HepG2 (cell line): ENCODE results near the gene AKT3. TPM values are rescaled to one million over a fixed set of nuclear protein-coding genes. Genes with fewer than 3 reads are reported as not detected.

Experiments
- CREM ChIP-seq, 2 experiments: sonication (generic) in 1 of 2; formaldehyde crosslinking in 1 of 2; IDR thresholded peaks; 2 replicates each; pipeline versions ENCODE4 v1.4.0 to v1.6.1; 2016 to 2020; ENCODE audit warnings: antibody characterized with exemption in 1 of 2, mild to moderate bottlenecking in 1 of 2, missing genetic modification reagents in 1 of 2
- FIP1L1 ChIP-seq: fragments of 200-400 bp; formaldehyde crosslinking; IDR thresholded peaks from 2 replicates; pipeline ENCODE4 v1.6.1; 2018; ENCODE audit warnings: low read depth, mild to moderate bottlenecking, low read length, moderate library complexity, borderline replicate concordance; ENCODE audit not compliant: insufficient read depth
- ISL2 ChIP-seq: sonication (generic); formaldehyde crosslinking; IDR thresholded peaks from 2 replicates; pipeline ENCODE4 v1.5.0; 2020; ENCODE audit warnings: missing genetic modification reagents
- PTBP1 ChIP-seq: fragments of 200-400 bp; formaldehyde crosslinking; IDR thresholded peaks from 2 replicates; pipeline ENCODE4 v1.6.1; 2018; ENCODE audit warnings: low read length, low read depth; ENCODE audit not compliant: poor library complexity, severe bottlenecking
- SIX4 ChIP-seq: sonication (generic); formaldehyde crosslinking; IDR thresholded peaks from 2 replicates; pipeline ENCODE4 v1.4.0; 2020; ENCODE audit warnings: missing genetic modification reagents
- SOX5 ChIP-seq: IDR thresholded peaks from 2 replicates; pipeline ENCODE4 v1.6.1; 2016; ENCODE audit warnings: borderline replicate concordance
- SOX6 ChIP-seq, 2 experiments: fragments of 450-650 bp in 1 of 2; sonication (generic) in 1 of 2; formaldehyde crosslinking in 1 of 2; IDR thresholded peaks; 2 replicates each; pipeline versions ENCODE4 v1.4.0 to v1.6.1; 2017 to 2020; ENCODE audit warnings: antibody characterized with exemption in 1 of 2, mild to moderate bottlenecking in 1 of 2, missing genetic modification reagents in 1 of 2
- ZFY ChIP-seq: sonication (generic); formaldehyde crosslinking; IDR thresholded peaks from 2 replicates; pipeline ENCODE4 v1.4.0; 2020; ENCODE audit warnings: missing genetic modification reagents
- ZIK1 ChIP-seq: sonication (generic); formaldehyde crosslinking; IDR thresholded peaks from 2 replicates; pipeline ENCODE4 v1.5.0; 2020; ENCODE audit warnings: mild to moderate bottlenecking, low read depth, missing genetic modification reagents, borderline replicate concordance
- ZMYM3 ChIP-seq: sonication (generic); formaldehyde crosslinking; IDR thresholded peaks from 2 replicates; pipeline ENCODE4 v1.5.1; 2020; ENCODE audit warnings: mild to moderate bottlenecking, missing genetic modification reagents
- ZNF207 ChIP-seq: fragments of 450-650 bp; IDR thresholded peaks from 2 replicates; pipeline ENCODE4 v1.6.1; 2016; ENCODE audit warnings: antibody characterized with exemption, borderline replicate concordance
- ZNF44 ChIP-seq: sonication (generic); formaldehyde crosslinking; IDR thresholded peaks from 2 replicates; pipeline ENCODE4 v1.5.1; 2020; ENCODE audit warnings: mild to moderate bottlenecking, missing genetic modification reagents
- ZNF720 ChIP-seq: sonication (generic); formaldehyde crosslinking; IDR thresholded peaks from 2 replicates; pipeline ENCODE4 v1.4.0; 2020; ENCODE audit warnings: missing genetic modification reagents
- ZNF841 ChIP-seq: sonication (generic); formaldehyde crosslinking; IDR thresholded peaks from 2 replicates; pipeline ENCODE4 v1.8.1; 2023; ENCODE audit warnings: missing genetic modification reagents, borderline replicate concordance
- polyA plus RNA-seq, 8 experiments: library from polyadenylated mRNA; depleted of rRNA in 3 of 8; stranded (reverse) in 7 of 8; unstranded in 1 of 8; fragments of >200 nt; fragmentation: Illumina TruSeq in 4 of 8; extraction: Trizol in 4 of 8; gene quantifications; 2 replicates each; pipeline versions ENCODE4 v1.2.1 to v1.2.3, GENCODE V29; 2011 to 2016; ENCODE audit warnings: low read depth in 4 of 8, missing spikeins in 1 of 8, mixed read lengths in 1 of 8; ENCODE audit not compliant: insufficient read depth in 1 of 8
- total RNA-seq, 5 experiments: library from RNA; depleted of rRNA; stranded (reverse); fragments of >200 nt; fragmentation: Illumina TruSeq; extraction: Trizol; gene quantifications; 2 replicates each; pipeline ENCODE4 v1.2.3, GENCODE V29; 2016; ENCODE audit warnings: low read depth in 1 of 5
- TF ChIP-seq, protein P1 (sequence below): sonication (generic); formaldehyde crosslinking; IDR thresholded peaks from 2 replicates; pipeline ENCODE4 v1.4.0; 2020; ENCODE audit warnings: missing genetic modification reagents
- TF ChIP-seq, protein P2 (sequence below): IDR thresholded peaks from 2 replicates; pipeline ENCODE4 v1.4.0; 2020; ENCODE audit warnings: mild to moderate bottlenecking, missing genetic modification reagents
- TF ChIP-seq, protein P3 (sequence below): sonication (generic); formaldehyde crosslinking; IDR thresholded peaks from 2 replicates; pipeline ENCODE4 v1.9.0; 2021; ENCODE audit warnings: missing genetic modification reagents, borderline replicate concordance
- TF ChIP-seq, protein P4 (sequence below): sonication (generic); formaldehyde crosslinking; IDR thresholded peaks from 2 replicates; pipeline ENCODE4 v1.4.0; 2020; ENCODE audit warnings: missing genetic modification reagents
- TF ChIP-seq, protein P5 (sequence below): sonication (generic); formaldehyde crosslinking; IDR thresholded peaks from 2 replicates; pipeline ENCODE4 v1.4.0; 2020; ENCODE audit warnings: mild to moderate bottlenecking, missing genetic modification reagents
- TF ChIP-seq, protein P6 (sequence below): sonication (generic); formaldehyde crosslinking; IDR thresholded peaks from 2 replicates; pipeline ENCODE4 v1.5.0; 2020; ENCODE audit warnings: missing genetic modification reagents

Gene AKT3
- total and polyA plus RNA-seq, 2 of the 13 experiments (the other 11 are each of a cell fraction or from before 2014, with no cell fraction given) = 0.07 TPM

DNA sequence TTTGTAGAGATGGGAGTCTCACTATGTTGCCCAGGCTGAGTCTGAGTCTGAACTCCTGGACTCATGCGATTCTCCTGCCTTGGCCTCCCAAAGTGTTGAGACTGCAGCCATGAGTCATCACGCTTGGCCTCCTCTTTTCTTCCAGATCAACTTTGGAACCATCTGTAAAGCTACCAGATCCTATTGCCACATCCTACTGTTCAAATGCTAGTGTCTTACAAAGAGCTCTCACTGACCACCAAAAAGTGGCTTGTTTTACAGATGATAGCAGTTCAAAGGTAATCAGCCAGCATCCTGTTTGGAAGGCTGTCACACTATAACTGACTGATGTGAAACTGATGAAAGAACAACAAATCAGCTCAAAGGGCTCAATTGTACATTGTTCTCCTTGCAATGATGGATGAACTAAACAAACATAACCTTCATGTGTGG is 221.6 kb downstream of the AKT3 start (continued):
- TF ChIP-seq, protein P1, sequence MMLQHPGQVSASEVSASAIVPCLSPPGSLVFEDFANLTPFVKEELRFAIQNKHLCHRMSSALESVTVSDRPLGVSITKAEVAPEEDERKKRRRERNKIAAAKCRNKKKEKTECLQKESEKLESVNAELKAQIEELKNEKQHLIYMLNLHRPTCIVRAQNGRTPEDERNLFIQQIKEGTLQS = peak; percentile 77
- TF ChIP-seq FIP1L1 = no peak
- peak; percentile 43; the same call in 1 of the 2 replicates for TF ChIP-seq CREM (IDR thresholded peaks at IDR 0.05)
- no peak for TF ChIP-seq CREM (CRISPR knock-in tag; IDR thresholded peaks at IDR 0.05)
- TF ChIP-seq, protein P2, sequence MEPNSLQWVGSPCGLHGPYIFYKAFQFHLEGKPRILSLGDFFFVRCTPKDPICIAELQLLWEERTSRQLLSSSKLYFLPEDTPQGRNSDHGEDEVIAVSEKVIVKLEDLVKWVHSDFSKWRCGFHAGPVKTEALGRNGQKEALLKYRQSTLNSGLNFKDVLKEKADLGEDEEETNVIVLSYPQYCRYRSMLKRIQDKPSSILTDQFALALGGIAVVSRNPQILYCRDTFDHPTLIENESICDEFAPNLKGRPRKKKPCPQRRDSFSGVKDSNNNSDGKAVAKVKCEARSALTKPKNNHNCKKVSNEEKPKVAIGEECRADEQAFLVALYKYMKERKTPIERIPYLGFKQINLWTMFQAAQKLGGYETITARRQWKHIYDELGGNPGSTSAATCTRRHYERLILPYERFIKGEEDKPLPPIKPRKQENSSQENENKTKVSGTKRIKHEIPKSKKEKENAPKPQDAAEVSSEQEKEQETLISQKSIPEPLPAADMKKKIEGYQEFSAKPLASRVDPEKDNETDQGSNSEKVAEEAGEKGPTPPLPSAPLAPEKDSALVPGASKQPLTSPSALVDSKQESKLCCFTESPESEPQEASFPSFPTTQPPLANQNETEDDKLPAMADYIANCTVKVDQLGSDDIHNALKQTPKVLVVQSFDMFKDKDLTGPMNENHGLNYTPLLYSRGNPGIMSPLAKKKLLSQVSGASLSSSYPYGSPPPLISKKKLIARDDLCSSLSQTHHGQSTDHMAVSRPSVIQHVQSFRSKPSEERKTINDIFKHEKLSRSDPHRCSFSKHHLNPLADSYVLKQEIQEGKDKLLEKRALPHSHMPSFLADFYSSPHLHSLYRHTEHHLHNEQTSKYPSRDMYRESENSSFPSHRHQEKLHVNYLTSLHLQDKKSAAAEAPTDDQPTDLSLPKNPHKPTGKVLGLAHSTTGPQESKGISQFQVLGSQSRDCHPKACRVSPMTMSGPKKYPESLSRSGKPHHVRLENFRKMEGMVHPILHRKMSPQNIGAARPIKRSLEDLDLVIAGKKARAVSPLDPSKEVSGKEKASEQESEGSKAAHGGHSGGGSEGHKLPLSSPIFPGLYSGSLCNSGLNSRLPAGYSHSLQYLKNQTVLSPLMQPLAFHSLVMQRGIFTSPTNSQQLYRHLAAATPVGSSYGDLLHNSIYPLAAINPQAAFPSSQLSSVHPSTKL = peak; percentile 46
- peak; percentile 96 for TF ChIP-seq SOX5 (CRISPR knock-in tag)
- no peak for TF ChIP-seq ZNF207
- no peak for TF ChIP-seq ZIK1 (CRISPR knock-in tag)
- TF ChIP-seq ISL2 = peak; percentile 69
- TF ChIP-seq ZNF841 (CRISPR knock-in tag) = no peak
- TF ChIP-seq ZMYM3 (CRISPR knock-in tag) = peak; percentile 72
- TF ChIP-seq SIX4 (CRISPR knock-in tag) = no peak
- TF ChIP-seq, protein P3, sequence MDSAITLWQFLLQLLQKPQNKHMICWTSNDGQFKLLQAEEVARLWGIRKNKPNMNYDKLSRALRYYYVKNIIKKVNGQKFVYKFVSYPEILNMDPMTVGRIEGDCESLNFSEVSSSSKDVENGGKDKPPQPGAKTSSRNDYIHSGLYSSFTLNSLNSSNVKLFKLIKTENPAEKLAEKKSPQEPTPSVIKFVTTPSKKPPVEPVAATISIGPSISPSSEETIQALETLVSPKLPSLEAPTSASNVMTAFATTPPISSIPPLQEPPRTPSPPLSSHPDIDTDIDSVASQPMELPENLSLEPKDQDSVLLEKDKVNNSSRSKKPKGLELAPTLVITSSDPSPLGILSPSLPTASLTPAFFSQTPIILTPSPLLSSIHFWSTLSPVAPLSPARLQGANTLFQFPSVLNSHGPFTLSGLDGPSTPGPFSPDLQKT (CRISPR knock-in tag) = no peak
- TF ChIP-seq, protein P4, sequence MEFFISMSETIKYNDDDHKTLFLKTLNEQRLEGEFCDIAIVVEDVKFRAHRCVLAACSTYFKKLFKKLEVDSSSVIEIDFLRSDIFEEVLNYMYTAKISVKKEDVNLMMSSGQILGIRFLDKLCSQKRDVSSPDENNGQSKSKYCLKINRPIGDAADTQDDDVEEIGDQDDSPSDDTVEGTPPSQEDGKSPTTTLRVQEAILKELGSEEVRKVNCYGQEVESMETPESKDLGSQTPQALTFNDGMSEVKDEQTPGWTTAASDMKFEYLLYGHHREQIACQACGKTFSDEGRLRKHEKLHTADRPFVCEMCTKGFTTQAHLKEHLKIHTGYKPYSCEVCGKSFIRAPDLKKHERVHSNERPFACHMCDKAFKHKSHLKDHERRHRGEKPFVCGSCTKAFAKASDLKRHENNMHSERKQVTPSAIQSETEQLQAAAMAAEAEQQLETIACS (CRISPR knock-in tag) = no peak
- TF ChIP-seq ZNF720 = no peak
- TF ChIP-seq PTBP1 = no peak
- TF ChIP-seq, protein P5, sequence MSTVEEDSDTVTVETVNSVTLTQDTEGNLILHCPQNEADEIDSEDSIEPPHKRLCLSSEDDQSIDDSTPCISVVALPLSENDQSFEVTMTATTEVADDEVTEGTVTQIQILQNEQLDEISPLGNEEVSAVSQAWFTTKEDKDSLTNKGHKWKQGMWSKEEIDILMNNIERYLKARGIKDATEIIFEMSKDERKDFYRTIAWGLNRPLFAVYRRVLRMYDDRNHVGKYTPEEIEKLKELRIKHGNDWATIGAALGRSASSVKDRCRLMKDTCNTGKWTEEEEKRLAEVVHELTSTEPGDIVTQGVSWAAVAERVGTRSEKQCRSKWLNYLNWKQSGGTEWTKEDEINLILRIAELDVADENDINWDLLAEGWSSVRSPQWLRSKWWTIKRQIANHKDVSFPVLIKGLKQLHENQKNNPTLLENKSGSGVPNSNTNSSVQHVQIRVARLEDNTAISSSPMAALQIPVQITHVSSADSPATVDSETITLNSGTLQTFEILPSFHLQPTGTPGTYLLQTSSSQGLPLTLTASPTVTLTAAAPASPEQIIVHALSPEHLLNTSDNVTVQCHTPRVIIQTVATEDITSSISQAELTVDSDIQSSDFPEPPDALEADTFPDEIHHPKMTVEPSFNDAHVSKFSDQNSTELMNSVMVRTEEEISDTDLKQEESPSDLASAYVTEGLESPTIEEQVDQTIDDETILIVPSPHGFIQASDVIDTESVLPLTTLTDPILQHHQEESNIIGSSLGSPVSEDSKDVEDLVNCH = no peak
- TF ChIP-seq, protein P6, sequence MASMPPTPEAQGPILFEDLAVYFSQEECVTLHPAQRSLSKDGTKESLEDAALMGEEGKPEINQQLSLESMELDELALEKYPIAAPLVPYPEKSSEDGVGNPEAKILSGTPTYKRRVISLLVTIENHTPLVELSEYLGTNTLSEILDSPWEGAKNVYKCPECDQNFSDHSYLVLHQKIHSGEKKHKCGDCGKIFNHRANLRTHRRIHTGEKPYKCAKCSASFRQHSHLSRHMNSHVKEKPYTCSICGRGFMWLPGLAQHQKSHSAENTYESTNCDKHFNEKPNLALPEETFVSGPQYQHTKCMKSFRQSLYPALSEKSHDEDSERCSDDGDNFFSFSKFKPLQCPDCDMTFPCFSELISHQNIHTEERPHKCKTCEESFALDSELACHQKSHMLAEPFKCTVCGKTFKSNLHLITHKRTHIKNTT = no peak
- no peak for TF ChIP-seq SOX6 (IDR thresholded peaks at IDR 0.05)
- TF ChIP-seq SOX6 (CRISPR knock-in tag; IDR thresholded peaks at IDR 0.05) = peak; percentile 95
- TF ChIP-seq ZFY (CRISPR knock-in tag) = no peak
- no peak for TF ChIP-seq ZNF44
